Smooth muscle cell (in vitro differentiated cells): ENCODE data around the gene PROSER2. TPM values are rescaled to one million over a fixed set of nuclear protein-coding genes. Genes with fewer than 3 reads are reported as not detected.

Experiments
- DNase-seq: peaks from one replicate; lab custom pipeline; 2025; ENCODE audit not compliant: unreplicated experiment; lab: John Stamatoyannopoulos, UW
- H2AFZ ChIP-seq: fragments of 200-600 bp; sonication (generic); 2 replicates; pipeline ENCODE4 v1.6.0; 2016; ENCODE audit warnings: antibody characterized with exemption, low read depth, mild to moderate bottlenecking
- H3F3A ChIP-seq: fragments of 200-600 bp; sonication (generic); 2 replicates; pipeline ENCODE4 v1.6.0; 2017; ENCODE audit warnings: antibody characterized with exemption, low read depth
- H3K27ac ChIP-seq: fragments of 200-600 bp; sonication (generic); 2 replicates; pipeline ENCODE4 v1.5.1; 2016; ENCODE audit warnings: low read depth, mild to moderate bottlenecking
- H3K27me3 ChIP-seq: fragments of 200-600 bp; sonication (generic); 2 replicates; pipeline ENCODE4 v1.6.1; 2016; ENCODE audit warnings: low read depth, mild to moderate bottlenecking
- H3K36me3 ChIP-seq: fragments of 200-600 bp; sonication (generic); 2 replicates; pipeline ENCODE4 v1.5.1; 2016; ENCODE audit warnings: low read depth
- H3K4me1 ChIP-seq: fragments of 200-600 bp; sonication (generic); 2 replicates; pipeline ENCODE4 v1.5.1; 2016; ENCODE audit warnings: low read depth
- H3K4me2 ChIP-seq: fragments of 200-600 bp; sonication (generic); 2 replicates; pipeline ENCODE4 v1.6.0; 2016; ENCODE audit warnings: mild to moderate bottlenecking
- H3K4me3 ChIP-seq: fragments of 200-600 bp; sonication (generic); 2 replicates; pipeline ENCODE4 v1.5.1; 2016; ENCODE audit warnings: mild to moderate bottlenecking
- H3K79me2 ChIP-seq: fragments of 200-600 bp; sonication (generic); 2 replicates; pipeline ENCODE4 v1.6.0; 2016; ENCODE audit warnings: low read depth, mild to moderate bottlenecking
- H3K9ac ChIP-seq: fragments of 200-600 bp; sonication (generic); 2 replicates; pipeline ENCODE4 v1.6.0; 2016; ENCODE audit warnings: low read depth
- H3K9me3 ChIP-seq: fragments of 200-600 bp; sonication (generic); replicated peaks from 2 replicates; pipeline ENCODE4 v1.5.1; 2016; ENCODE audit warnings: low read depth
- H4K20me1 ChIP-seq: fragments of 200-600 bp; sonication (generic); 2 replicates; pipeline ENCODE4 v1.6.0; 2016; ENCODE audit warnings: low read depth
- CTCF ChIP-seq: fragments of 200-600 bp; sonication (generic); IDR thresholded peaks from 2 replicates; pipeline ENCODE4 v1.5.1; 2017; ENCODE audit warnings: borderline replicate concordance, mild to moderate bottlenecking, antibody characterized with exemption; ENCODE audit not compliant: insufficient read depth, poor library complexity, severe bottlenecking
- WGBS: methylation state at CpG from one replicate; pipeline ENCODE4 v1.1.7; 2016; ENCODE audit warnings: low lambda C conversion rate; 5-methylcytosine and 5-hydroxymethylcytosine counted together
- polyA plus RNA-seq: library from polyadenylated mRNA; unstranded; fragments of >200 nt; fragmentation: Nextera tagmentation; extraction: Ambion mirVana; gene quantifications from 2 replicates; pipeline ENCODE4 v1.2.1, GENCODE V29; 2016
- total RNA-seq: library from RNA; depleted of rRNA; stranded (reverse); fragments of >200 nt; gene quantifications from 2 replicates; pipeline ENCODE4 v1.2.3, GENCODE V29; 2014

Gene PROSER2
- total and polyA plus RNA-seq, 2 experiments from 2014 or later, result 4.9 to 8.2 TPM

- Histone ChIP-seq H3K4me2 (no peak overlapping the region), H3K27me3 (no peaks in the 10 kb centered on the region), H3K4me1 (no peaks in the 10 kb centered on the region), H3K36me3 (no peaks in the 10 kb centered on the region), H4K20me1 (peaks cover 15% of the 10 kb centered on the region), H2AFZ (no peak overlapping the region), H3K27ac (no peak overlapping the region), H3K9ac (no peak overlapping the region), H3K4me3 (no peak overlapping the region), H3K79me2 (peaks cover 50% of the 10 kb centered on the region), H3K9me3 (no peaks in the 10 kb centered on the region), H3F3A (no peaks in the 10 kb centered on the region)
- no peak for DNase-seq
- 95% methylated on average over 8 of the region's 8 CpGs for WGBS
- no peak for TF ChIP-seq CTCF
Observed at GRCh38 chr10:11835704-11836103, 12.5 kb downstream of the PROSER2 start.

- DNase-seq, result no peak
- no peaks in the 10 kb centered on the region for H3K9me3 ChIP-seq
- no peak overlapping the region for H2AFZ ChIP-seq
- H3F3A ChIP-seq, result no peaks in the 10 kb centered on the region
- no peak overlapping the region for H3K4me3 ChIP-seq
- no peak overlapping the region for H3K9ac ChIP-seq
- peaks cover 11% of the 10 kb centered on the region for H4K20me1 ChIP-seq
- H3K27me3 ChIP-seq, result no peaks in the 10 kb centered on the region
- no peaks in the 10 kb centered on the region for H3K4me1 ChIP-seq
- no peak overlapping the region for H3K4me2 ChIP-seq
- H3K36me3 ChIP-seq, result no peaks in the 10 kb centered on the region
- H3K27ac ChIP-seq, result no peak overlapping the region
- TF ChIP-seq CTCF, result no peak
- H3K79me2 ChIP-seq, result peaks cover 55% of the 10 kb centered on the region
- 88% methylated on average over 17 of the region's 17 CpGs for WGBS
Observed at GRCh38 chr10:11837372-11838161, 14.4 kb downstream of the PROSER2 start.

- H3K4me2 ChIP-seq, result no peak overlapping the region
- no peak for TF ChIP-seq CTCF
- no peak overlapping the region for H2AFZ ChIP-seq
- no peaks in the 10 kb centered on the region for H3K9me3 ChIP-seq
- no peak overlapping the region for H3K4me3 ChIP-seq
- H3K27me3 ChIP-seq, result no peaks in the 10 kb centered on the region
- DNase-seq, result no peak
- H3K36me3 ChIP-seq, result no peaks in the 10 kb centered on the region
- no peaks in the 10 kb centered on the region for H3F3A ChIP-seq
- peaks cover 11% of the 10 kb centered on the region for H4K20me1 ChIP-seq
- H3K27ac ChIP-seq, result no peak overlapping the region
- WGBS, result 88% methylated on average over 8 of the region's 8 CpGs
- H3K4me1 ChIP-seq, result no peaks in the 10 kb centered on the region
- H3K79me2 ChIP-seq, result peaks cover 52% of the 10 kb centered on the region
- no peak overlapping the region for H3K9ac ChIP-seq
Observed at GRCh38 chr10:11838298-11838852, 15.2 kb downstream of the PROSER2 start.
